ENCODE measurements around the gene PDHX.

PDHX gene

GRCh38 chr11:35003186-35003585 lies 86.8 kb downstream of the PDHX start:
- ChIA-PET CTCF (no interaction called here), POLR2A (ENCODE audit: low non-redundant PET) (no interaction called here)
- DNase-seq (ENCODE audit: low spot score): no peak
- no peak overlapping the region for H3K27ac ChIP-seq
- TF ChIP-seq CTCF (conservative IDR thresholded peaks at IDR 0.05; ENCODE audit: low read depth): no peak

GRCh38 chr11:35003658-35004057 lies 87.2 kb downstream of the PDHX start:
- ChIA-PET POLR2A (ENCODE audit: low non-redundant PET) (no interaction called here), CTCF (no interaction called here)
- no peak overlapping the region for H3K27ac ChIP-seq
- no peak for DNase-seq (ENCODE audit: low spot score)
- no peak for TF ChIP-seq CTCF (conservative IDR thresholded peaks at IDR 0.05; ENCODE audit: low read depth)

GRCh38 chr11:35005141-35005780 lies 88.8 kb downstream of the PDHX start:
- DNase-seq (ENCODE audit: low spot score): no peak
- CTCF ChIA-PET: no interaction called here

GRCh38 chr11:35006389-35007128 lies 90.1 kb downstream of the PDHX start:
- H3K27ac ChIP-seq: no peak overlapping the region
- no peak for DNase-seq (ENCODE audit: low spot score)
- no peak for TF ChIP-seq CTCF (conservative IDR thresholded peaks at IDR 0.05; ENCODE audit: low read depth)
- ChIA-PET POLR2A (ENCODE audit: low non-redundant PET) (no interaction called here), CTCF (interaction anchor here (0.7 kb wide), 1 partner anchor 68 kb away, joined by 3 read pairs; no protein-coding TSS in a partner anchor)

More at GRCh38 chr11:35005141-35005780, 88.8 kb downstream of the PDHX start:
- POLR2A ChIA-PET (ENCODE audit: low non-redundant PET): no interaction called here
- no peak for TF ChIP-seq CTCF (conservative IDR thresholded peaks at IDR 0.05; ENCODE audit: low read depth)
- H3K27ac ChIP-seq: no peak overlapping the region

- DNase-seq (ENCODE audit: low spot score): no peak
- no peak overlapping the region for H3K27ac ChIP-seq
- CTCF ChIA-PET: interaction anchor here (0.6 kb wide), 1 partner anchor 59 kb away, joined by 4 read pairs; no protein-coding TSS in a partner anchor
- POLR2A ChIA-PET (ENCODE audit: low non-redundant PET): interaction anchor here (0.6 kb wide), 1 partner anchor 108 kb away, joined by 3 read pairs; no protein-coding TSS in a partner anchor
- no peak for TF ChIP-seq CTCF (conservative IDR thresholded peaks at IDR 0.05; ENCODE audit: low read depth)
Observed at GRCh38 chr11:35007277-35007676, 90.9 kb downstream of the PDHX start.

GRCh38 chr11:35009191-35009943 lies 92.9 kb downstream of the PDHX start:
- TF ChIP-seq CTCF (conservative IDR thresholded peaks at IDR 0.05; ENCODE audit: low read depth): no peak
- CTCF ChIA-PET: interaction anchor here (0.6 to 0.9 kb wide), 3 partner anchors 20 to 476 kb away, joined by 3 to 4 read pairs (median 3); no protein-coding TSS in a partner anchor

More at GRCh38 chr11:35009191-35009943, 92.9 kb downstream of the PDHX start:
- POLR2A ChIA-PET (ENCODE audit: low non-redundant PET): no interaction called here
- DNase-seq (ENCODE audit: low spot score): peak; percentile 83
- H3K27ac ChIP-seq: peak overlapping the region; percentile 90

Measured in RWPE1 (cell line).